WTC11 (cell line): ENCODE data around the gene STEAP1. TPM values are rescaled to one million over a fixed set of nuclear protein-coding genes. Genes with fewer than 3 reads are reported as not detected.

Experiments used
- ATAC-seq: fragments of 200-7000 bp; cut with Tn5 transposase; 2 replicates; pipeline ENCODE4 v1.10.0; 2021; ENCODE audit warnings: mild to moderate bottlenecking, moderate library complexity
- CTCF ChIA-PET: fragments of 300-600 bp; sonication (Branson Sonifier 250); formaldehyde crosslinking; loops from one replicate; lab custom pipeline; 2021; ENCODE audit warnings: antibody characterized with exemption; lab: Charles Lee
- POLR2A ChIA-PET: fragments of 350-600 bp; sonication (Branson Sonifier 250); formaldehyde crosslinking; loops from one replicate; lab custom pipeline; 2021; ENCODE audit warnings: antibody characterized with exemption; lab: Charles Lee
- DNase-seq: peaks from one replicate; pipeline ENCODE4 v3.0.0; 2021; ENCODE audit warnings: low spot score
- H3K27ac Mint-ChIP-seq: 2 replicates; pipeline ENCODE4 v1.8.0; 2021; ENCODE audit warnings: mixed read lengths
- H3K27me3 Mint-ChIP-seq: 2 replicates; pipeline ENCODE4 v1.8.0; 2021; ENCODE audit warnings: low read depth, mild to moderate bottlenecking, moderate library complexity, mixed read lengths
- H3K36me3 Mint-ChIP-seq: 2 replicates; pipeline ENCODE4 v1.8.0; 2021; ENCODE audit warnings: mixed read lengths
- H3K4me1 Mint-ChIP-seq: 2 replicates; pipeline ENCODE4 v1.8.0; 2022; ENCODE audit warnings: mixed read lengths
- H3K4me3 Mint-ChIP-seq: 2 replicates; pipeline ENCODE4 v1.8.0; 2021; ENCODE audit warnings: mild to moderate bottlenecking, moderate library complexity, mixed read lengths
- H3K9me3 Mint-ChIP-seq: 2 replicates; pipeline ENCODE4 v1.8.0; 2021; ENCODE audit warnings: mixed read lengths
- AR ChIP-seq: fragments of 250-450 bp; sonication (Bioruptor Pico); IDR thresholded peaks from 2 replicates; pipeline ENCODE4 v1.9.0; 2021; ENCODE audit warnings: mild to moderate bottlenecking
- ATF6 ChIP-seq: sonication (generic); formaldehyde crosslinking; IDR thresholded peaks from 2 replicates; pipeline ENCODE4 v1.8.1; 2023; ENCODE audit warnings: mild to moderate bottlenecking, missing genetic modification reagents
- CBFB ChIP-seq: sonication (generic); formaldehyde crosslinking; IDR thresholded peaks from 2 replicates; pipeline ENCODE4 v1.8.1; 2022; ENCODE audit warnings: mild to moderate bottlenecking, low read depth, missing genetic modification reagents
- E2F5 ChIP-seq: sonication (generic); formaldehyde crosslinking; IDR thresholded peaks from 2 replicates; pipeline ENCODE4 v1.8.1; 2022; ENCODE audit warnings: mild to moderate bottlenecking, moderate library complexity, missing genetic modification reagents
- FOXP1 ChIP-seq: sonication (generic); formaldehyde crosslinking; IDR thresholded peaks from 2 replicates; pipeline ENCODE4 v1.8.0; 2022; ENCODE audit warnings: missing genetic modification reagents, mild to moderate bottlenecking, moderate library complexity, borderline replicate concordance
- HMGA2 ChIP-seq: fragments of 250-450 bp; sonication (Bioruptor Pico); IDR thresholded peaks from 2 replicates; pipeline ENCODE4 v1.4.0; 2021; ENCODE audit warnings: mild to moderate bottlenecking, moderate library complexity
- HMGXB4 ChIP-seq: sonication (generic); formaldehyde crosslinking; IDR thresholded peaks from 2 replicates; pipeline ENCODE4 v1.8.1; 2023; ENCODE audit warnings: mild to moderate bottlenecking, moderate library complexity, missing genetic modification reagents
- MAX ChIP-seq: sonication (generic); formaldehyde crosslinking; IDR thresholded peaks from 2 replicates; pipeline ENCODE4 v1.8.0; 2022; ENCODE audit warnings: mild to moderate bottlenecking, missing genetic modification reagents
- MXD4 ChIP-seq: fragments of 250-450 bp; sonication (Bioruptor Pico); IDR thresholded peaks from 2 replicates; pipeline ENCODE4 v1.8.0; 2021; ENCODE audit warnings: mild to moderate bottlenecking, moderate library complexity, borderline replicate concordance
- OVOL2 ChIP-seq: fragments of 250-450 bp; sonication (Bioruptor Pico); IDR thresholded peaks from 2 replicates; pipeline ENCODE4 v1.9.0; 2021; ENCODE audit warnings: mild to moderate bottlenecking, borderline replicate concordance
- ZBTB43 ChIP-seq: sonication (generic); formaldehyde crosslinking; IDR thresholded peaks from 2 replicates; pipeline ENCODE4 v1.8.1; 2023; ENCODE audit warnings: mild to moderate bottlenecking, missing genetic modification reagents
- ZNF263 ChIP-seq: sonication (generic); formaldehyde crosslinking; IDR thresholded peaks from 2 replicates; pipeline ENCODE4 v1.8.1; 2022; ENCODE audit warnings: low read depth, mild to moderate bottlenecking, moderate library complexity, missing genetic modification reagents
- ZNF281 ChIP-seq: sonication (generic); formaldehyde crosslinking; IDR thresholded peaks from 2 replicates; pipeline ENCODE4 v1.8.0; 2023; ENCODE audit warnings: mild to moderate bottlenecking, missing genetic modification reagents
- total RNA-seq: library from RNA; stranded (reverse); gene quantifications from 3 replicates; pipeline ENCODE4 v1.2.3, GENCODE V29; 2021

STEAP1 gene
- total RNA-seq, 1 experiment from 2014 or later, result 2.4 TPM

GRCh38 chr7:90190995-90191394 lies 36.7 kb downstream of the STEAP1 start (continued):
- TF ChIP-seq ZNF281 (CRISPR knock-in tag), result no peak
- no peak for TF ChIP-seq MXD4 (CRISPR knock-in tag)
- TF ChIP-seq HMGXB4 (CRISPR knock-in tag), result no peak
- TF ChIP-seq AR, result no peak
- no peak for TF ChIP-seq ATF6 (CRISPR knock-in tag)
- TF ChIP-seq HMGA2 (CRISPR knock-in tag), result no peak
- TF ChIP-seq ZBTB43 (CRISPR knock-in tag), result no peak
- TF ChIP-seq MAX (CRISPR knock-in tag), result no peak

- H3K4me3 Mint-ChIP-seq, result no peak overlapping the region
- TF ChIP-seq CBFB (no peak), ZNF263 (CRISPR knock-in tag) (no peak), FOXP1 (CRISPR knock-in tag) (no peak), E2F5 (CRISPR knock-in tag) (no peak), OVOL2 (CRISPR knock-in tag) (no peak)
- no peak overlapping the region for H3K27ac Mint-ChIP-seq
- no peak for ATAC-seq
- ChIA-PET POLR2A (no interaction called here), CTCF (no interaction called here)
- no peak for DNase-seq
- peaks cover 26% of the 10 kb centered on the region for H3K36me3 Mint-ChIP-seq
- peaks cover 4% of the 10 kb centered on the region; the same call in 1 of the 2 replicates for H3K27me3 Mint-ChIP-seq
- no peaks in the 10 kb centered on the region for H3K4me1 Mint-ChIP-seq
- H3K9me3 Mint-ChIP-seq, result peaks cover 57% of the 10 kb centered on the region
Observed at GRCh38 chr7:90191648-90192047, 37.4 kb downstream of the STEAP1 start.
